Suppressor macrophage treated with lipopolysaccharide for 1 hour (primary cell): Measurements from ENCODE around the gene HSD11B1L.
A peak's percentile ranks its signal among the peaks of the same experiment; 100 is the strongest.
"Not testable (repeated sequence)": the region's sequence is repeated elsewhere in the genome, so short reads cannot be mapped to it uniquely, and the experiment has no call there.

Experiments
- DNase-seq, 3 donors: peaks; one replicate each; pipeline ENCODE4 v3.0.0-alpha.2; 2020 to 2022

Gene HSD11B1L

DNA sequence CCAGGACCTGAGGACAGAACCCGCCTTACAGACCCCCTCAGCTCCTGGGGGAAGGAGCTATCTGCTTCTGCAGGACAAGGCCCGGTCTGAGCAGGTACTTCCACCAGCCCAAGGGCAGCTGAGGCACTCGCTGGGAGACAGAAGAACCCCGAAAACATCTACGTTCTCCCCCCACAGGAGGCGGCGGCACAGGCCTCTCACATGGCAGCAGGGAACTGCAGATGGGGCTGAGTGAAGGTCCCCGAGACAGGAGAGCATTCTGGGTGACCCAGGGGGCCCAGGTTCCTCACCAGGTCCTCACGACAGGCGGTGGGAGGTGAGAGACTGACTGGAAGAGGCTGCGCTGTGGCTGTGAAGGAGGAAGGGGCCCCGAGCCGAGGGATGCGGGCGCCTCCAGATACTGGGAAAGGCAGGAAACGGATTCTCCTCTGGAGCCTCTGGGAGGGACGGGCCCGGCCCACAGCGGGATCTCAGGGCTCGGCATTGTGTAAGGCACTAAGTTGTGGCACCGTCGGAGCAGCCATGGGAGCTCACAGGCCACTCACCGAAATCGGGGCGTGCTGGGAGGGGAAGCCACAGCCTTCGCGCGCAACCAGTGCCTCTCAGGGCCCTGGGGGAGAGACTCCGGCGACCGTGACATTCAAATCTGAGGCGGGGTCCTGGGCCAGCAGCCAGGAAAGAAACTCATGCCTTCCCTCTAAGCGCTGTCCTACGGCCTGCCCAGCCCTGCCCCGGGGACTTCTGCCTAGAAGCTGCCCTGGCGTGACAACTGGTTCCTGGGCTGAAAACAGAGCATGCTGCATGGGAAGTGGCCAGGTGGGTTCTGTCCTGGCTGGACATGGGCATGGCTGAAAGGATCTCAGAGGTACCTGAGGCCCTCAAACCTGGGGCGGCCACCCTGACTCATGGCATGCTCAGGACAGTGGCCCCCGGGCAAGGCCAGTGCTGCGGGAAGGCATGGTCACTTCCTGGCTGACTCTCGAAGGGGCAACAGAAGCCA, 23.3 kb downstream of the HSD11B1L start:
- DNase-seq, result no peak

DNA sequence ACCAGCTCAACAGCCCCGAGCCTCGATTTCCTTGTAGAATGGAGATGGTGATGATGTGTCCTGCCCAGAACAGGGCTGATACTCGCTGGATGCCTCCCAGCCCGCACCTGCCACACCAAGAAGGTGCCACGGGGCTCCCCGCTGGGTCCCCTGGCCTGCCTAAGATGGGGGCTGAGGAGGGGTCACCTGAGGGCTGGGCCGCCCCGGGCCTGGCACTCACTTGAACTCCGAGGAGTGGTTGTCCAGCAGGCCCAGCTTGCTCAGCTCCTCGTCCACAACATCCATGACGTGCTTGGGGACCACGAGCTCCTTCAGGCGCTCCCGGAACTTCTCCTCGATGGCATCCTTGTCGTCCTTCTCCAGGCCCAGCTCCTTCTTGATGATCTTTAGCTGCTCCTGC, 24.7 kb downstream of the HSD11B1L start:
- no peak for DNase-seq

DNA sequence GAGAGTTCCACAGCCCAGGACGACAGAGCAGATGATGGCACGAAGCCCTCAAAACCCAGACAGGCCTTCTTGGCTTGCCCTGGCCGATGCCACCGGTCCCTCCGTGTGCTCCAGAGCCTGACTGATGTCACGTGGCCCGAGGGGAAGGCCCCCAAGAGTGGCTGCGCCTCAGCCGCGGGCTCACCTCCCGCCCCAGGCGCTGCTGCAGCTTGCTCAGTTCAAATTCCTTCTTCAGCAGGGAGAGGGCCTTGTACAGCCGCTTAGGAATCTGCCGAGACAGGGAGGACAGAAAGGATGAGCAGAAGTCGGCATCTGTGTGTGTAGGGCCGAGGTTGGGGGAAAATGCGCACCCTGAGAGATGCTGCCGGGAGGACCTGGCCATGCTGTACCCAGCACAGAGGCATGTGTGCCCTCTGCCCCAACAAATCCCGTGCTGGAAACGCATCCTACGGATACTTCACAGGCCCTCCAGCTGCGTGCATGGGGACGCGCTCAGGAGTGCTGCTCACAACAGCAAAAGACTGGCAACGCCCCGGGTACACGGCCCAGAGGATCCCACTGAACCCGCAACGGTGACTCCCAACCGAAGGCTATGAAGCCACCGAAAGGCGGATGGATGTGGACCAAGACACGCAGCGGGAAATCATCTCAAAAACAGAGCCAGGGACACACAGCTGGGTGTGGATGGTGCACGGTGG, 26.2 kb downstream of the HSD11B1L start:
- no peak for DNase-seq

DNA sequence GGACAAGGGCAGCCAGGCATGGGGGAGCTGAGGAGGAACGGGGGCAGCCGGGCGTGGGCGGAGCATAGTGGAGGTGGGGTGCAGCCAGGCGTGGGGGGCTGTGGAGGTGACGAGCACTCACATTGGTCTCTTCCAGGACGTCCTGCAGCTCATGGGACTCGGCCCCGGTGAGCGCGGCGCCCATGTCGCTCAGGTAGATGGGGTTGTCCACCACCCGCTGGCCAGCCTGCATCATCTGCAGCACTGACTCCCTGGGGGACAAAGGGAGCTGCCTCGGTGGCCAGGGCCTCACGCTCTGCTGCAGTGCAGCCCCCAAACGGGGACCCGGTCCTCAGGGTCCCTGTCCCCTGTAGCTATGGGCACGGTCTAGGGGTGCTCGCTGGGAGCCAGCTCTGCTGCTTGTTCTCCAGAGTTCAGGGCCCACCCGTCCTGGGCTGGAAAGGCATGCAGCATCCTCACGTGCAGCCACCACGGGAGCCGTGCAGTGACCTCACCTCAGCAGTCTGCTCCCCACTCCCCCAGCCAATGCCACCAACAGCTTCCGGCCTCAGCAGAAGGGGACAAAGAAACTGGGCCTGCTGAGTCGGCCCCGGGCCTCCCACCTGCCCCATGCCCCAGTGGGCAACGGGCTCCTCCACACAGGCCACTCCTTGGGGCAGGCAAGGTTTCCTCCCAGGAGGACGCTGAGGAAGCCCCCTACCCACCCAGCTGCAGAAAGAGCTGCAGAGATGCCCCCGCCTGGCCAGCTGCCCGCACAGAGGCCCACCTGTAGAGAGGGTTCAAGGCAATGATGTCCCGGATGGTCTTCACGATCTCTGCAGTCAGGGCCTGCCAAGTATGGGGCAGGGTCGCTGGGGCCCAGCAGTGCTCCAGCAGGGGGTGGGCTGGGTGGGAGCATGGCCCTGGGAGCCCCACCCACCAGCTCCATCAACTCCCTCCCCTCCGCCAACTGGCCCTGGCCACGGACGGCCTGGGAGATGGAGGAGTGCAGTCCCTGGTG, 27.0 kb downstream of the HSD11B1L start:
- no peak for DNase-seq

DNA sequence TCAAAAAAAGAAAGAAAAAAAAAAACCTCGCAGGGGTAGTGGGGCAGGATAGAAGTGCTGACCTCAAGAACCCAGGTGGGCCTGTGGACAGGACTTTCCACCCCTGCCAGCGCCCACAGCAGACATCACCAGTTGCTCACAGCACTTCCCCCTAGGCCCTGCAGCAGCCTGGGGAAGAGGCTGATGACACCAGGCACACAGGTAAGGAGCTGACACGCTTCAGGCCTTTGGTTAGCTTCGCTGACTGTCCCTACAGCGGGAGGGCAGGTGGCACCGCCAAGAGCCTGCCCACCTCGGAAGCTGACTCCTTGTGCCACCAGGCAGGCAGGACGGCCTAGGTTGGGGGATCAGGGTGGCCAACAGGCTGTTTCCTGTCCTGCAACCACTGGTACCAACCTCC, 30.2 kb downstream of the HSD11B1L start:
- no peak for DNase-seq

DNA sequence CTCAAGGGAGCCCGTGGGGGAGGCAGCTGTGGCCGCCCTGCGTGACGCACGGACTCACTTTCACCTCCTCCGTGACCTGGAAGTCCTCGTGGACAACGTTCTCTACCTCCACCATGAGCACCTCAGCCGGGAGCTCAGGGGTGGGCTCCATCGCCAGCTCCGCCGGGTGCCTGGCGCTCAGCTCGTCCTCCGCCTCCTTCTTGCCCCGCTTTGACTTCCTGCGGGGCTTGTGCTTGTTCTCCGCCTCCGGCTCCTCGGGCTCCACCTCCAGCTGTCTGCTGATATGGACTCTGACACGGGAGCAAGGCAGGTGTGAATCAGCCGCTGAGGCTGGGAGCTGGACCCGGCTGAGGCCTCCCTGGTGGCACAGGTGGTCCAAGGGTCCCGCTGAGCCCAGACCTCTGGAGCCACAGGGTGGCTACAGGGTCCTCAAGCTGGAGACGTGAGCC, 30.9 kb downstream of the HSD11B1L start:
- DNase-seq, result no peak

DNA sequence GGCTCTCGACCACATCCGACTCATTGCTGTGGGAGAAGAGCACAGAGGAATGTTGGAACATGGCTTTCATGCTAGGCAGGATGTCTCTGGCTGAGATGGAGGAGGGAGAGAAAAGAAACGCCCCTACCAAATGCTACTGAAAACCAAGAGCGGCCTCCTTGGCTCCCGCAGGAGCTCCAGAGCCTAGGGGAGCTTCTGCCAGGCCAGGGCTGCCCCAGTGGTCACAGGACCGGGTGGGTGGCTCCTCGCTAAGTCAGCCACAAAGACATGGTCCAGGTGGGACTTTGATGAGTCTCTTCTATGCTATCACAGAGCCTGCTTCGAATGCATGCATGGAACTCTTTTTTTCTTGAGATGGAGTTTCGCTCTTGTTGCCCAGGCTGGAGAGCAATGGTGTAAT, 32.4 kb downstream of the HSD11B1L start:
- no peak for DNase-seq

DNA sequence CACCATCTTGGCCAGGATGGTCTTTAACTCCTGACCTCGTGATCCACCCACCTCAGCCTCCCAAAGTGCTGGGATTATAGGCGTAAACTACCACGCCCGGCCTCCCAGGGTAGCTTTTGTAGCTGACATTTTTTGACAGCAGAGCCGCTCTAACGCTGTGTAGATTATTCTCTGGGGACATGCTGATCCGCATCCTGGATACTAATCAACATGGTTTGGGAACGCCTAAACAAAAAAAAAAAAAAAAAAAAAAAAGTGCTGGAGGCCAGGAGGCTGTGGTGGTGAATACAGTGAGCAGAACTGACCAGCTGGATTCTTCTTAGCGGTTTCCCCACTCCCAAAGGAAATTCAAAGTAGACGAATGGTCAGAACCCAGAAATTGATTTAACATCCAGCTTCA, 34.0 kb downstream of the HSD11B1L start:
- DNase-seq, result no peak

DNA sequence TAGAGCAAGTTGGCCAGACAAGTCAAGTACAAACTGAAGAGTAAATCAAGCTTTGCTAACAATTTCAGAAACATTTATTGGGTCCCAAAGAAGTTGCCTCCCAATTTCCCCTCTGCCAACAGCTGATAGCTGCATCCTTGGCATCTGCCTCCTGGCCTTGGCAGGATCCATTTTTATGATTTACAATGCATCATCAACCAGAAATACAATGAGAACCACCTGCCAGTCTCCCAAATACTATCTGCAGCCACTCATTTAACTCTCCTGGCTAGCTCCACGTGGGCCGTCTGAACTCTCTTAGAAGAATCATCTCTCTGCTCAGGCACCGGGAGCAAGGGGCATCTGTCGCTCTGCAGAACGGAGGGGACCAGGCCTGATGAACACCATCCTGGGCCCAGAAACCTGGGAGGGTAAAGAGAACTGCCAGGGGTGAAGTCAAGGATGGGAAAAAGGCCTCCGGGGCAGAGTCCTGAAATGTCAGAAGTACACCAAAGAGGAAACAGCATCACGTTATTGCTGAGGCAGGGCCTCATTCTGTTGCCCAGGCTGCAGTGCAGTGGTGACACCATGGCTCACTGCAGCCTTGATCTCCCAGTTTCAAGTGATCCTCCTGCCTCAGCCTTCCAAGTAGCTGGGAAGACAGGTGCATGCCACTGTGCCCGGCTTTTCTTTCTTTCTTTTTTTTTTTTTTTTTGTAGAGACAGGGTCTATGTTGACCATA, 36.5 kb downstream of the HSD11B1L start:
- DNase-seq, result peak in 1 of 3 donors; percentile 8

DNA sequence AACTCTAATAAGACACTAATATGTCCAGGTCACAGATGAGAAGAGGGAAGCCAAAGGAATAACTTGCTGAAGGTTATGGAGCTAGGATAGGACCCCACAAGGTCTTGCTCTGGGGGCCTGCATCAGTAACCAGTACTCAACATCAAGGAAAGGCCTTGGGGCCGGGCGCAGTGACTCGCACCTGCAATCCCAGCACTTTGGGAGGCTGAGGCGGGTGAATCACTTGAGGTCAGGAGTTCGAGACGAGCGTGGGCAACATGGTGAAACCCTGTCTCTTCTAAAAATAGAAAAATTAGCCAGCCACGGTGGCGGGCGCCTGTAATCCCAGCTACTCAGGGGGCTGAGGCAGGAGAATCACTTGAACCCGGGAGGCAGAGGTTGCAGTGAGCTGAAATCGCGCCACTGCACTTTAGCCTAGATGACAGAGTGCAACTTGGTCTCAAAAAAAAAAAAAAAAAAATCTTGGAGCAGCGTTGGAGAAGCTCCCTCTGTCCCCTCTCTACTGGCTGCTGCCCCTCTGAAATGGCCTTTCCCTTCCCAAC, 37.3 kb downstream of the HSD11B1L start:
- DNase-seq, result peak; percentile 66 to 71 (median 69)

DNA sequence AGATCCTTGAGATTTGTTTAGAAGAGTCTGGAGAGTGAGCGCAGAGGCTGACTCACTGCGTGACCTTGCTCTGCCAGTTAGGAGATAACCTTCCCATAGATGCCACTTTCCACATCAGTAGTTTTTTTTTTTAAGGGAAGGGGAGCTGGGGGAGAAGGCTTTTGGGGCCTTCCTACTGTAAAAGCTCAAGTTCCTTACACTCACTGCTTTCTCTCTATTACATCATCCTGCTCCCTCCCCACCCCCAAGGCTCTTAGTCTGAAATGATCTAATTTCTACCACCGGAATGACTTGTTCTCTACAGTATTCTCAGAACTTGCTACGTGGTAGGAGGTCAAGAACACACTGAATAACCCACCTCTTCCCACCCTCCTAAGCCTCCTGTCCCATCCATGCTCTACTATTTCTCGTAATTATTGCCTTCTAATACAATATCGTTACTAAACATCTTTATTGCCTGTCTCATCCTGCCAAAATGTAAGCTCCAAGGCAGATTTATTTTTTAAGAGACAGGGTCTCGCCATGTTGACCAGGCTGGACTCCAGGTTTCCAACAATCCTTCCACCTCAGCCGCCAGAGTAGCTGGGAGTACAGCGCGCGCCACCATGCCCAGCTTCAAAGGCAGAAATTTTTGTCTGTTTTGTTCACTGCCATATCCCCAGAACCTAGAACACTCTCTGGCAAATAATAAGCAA, 37.9 kb downstream of the HSD11B1L start:
- DNase-seq, result peak; percentile 80 to 86 (median 83)

DNA sequence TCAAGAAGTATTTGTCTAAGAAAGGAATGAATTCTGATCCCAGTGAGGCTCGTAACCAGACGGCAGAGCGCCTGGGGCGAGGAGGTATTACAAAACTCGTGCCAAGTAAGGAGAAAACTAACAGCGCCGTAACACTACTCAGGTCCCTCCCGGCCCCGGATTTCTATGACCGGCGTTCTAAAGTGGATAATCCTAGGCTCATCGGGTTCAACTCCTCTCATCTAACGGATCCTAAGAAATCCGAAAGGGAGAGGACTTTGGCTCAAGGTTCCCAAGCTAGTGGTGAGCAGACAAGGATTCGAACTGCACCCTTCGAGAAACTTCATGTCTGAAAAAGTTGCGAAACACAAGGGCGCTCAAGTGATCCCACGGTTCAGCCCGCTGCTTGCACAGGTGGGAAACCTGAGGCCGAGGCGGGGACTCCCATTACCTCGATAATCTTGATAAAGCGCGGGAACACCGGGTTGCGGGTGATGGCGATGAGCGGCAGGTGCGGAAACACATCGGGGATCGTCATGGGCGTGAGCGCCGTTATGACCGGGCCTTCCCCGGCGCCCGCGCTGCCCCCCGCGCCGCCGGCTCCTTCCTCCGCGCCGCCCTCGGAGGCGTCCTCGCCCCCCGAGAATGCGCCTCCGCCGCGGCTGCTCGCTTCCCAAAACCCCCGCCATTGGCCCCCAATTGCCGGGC, 38.6 kb downstream of the HSD11B1L start:
- DNase-seq, result peak; percentile 22 to 25 (median 24)

DNA sequence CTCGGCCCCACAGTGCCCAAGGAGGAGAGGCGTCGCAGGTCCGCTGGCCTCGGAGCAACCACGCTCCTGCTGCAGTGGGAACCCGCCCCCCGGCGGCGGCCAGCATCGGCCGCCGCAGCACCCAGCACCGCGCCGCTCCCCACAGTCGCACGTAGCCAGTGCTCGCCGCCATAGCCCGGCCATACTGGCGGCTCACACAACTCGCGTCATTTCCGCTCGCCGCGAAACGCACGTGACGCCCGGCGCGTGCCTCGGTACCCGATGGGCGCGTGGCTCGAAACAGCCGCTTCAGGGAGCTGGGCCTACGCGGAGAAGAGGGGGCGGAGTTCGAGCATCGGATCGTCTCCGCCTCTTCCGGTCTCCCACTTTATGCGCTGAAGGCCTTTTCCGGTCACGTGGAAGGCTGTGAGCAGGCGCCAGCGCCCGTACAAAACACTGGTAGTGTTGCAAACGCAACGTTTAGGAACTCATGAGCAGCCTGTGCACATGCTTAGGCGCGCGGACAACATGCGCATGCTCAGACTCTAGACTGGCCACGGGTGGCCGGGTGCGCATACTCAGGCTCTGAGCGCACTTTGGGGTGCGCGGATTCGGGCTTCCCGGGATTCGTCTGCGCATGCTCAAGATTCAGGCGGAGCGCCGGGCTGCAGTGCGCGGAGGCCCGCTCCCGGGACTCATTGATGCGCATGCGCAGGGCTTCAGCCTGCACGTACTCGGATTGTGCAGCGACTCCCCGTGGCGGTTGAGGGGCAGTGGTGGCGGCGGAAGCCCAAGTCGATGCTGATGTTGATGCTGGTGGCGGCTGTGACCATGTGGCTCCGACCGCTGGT, 39.3 kb downstream of the HSD11B1L start, which contains the start of the genes CATSPERD and LONP1:
TSS of gene CATSPERD (plus strand) at position 677 of the 830 bp plus-strand sequence. CDS start at position 778, 101 bp downstream.
TSS of gene LONP1 (minus strand) at position 186 of the 830 bp plus-strand sequence. CDS start at position 172, 14 bp downstream.
- peak; percentile 99 to 100 (median 99) for DNase-seq

DNA sequence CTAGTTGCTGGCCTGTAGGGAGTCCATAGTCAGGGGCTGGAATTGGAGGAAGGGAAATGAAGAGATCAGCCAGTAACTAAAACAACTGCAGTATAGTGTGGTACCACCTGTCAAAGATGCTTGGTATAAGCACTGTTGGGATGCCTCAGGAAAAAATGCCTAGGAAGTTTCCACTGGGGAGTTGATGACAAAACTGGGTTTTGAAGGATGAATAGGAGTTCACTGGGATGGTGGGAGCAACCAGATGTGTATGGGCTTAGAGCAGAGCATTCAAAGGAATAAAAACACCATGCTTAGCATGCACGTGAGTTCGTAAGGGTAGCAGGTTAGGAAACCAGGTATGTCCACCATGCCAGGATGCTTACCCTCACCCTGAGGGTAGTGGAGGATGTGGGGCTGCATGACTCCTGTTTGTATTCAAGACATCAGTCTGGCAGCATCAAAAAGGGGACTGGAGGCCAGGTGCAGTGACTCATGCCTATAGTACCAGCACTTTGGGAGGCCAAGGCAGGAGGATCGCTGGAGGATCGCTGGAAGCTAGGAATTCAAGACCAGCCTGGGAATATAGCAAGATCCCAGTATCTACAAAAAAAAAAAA, 46.7 kb downstream of the HSD11B1L start:
- no peak for DNase-seq

DNA sequence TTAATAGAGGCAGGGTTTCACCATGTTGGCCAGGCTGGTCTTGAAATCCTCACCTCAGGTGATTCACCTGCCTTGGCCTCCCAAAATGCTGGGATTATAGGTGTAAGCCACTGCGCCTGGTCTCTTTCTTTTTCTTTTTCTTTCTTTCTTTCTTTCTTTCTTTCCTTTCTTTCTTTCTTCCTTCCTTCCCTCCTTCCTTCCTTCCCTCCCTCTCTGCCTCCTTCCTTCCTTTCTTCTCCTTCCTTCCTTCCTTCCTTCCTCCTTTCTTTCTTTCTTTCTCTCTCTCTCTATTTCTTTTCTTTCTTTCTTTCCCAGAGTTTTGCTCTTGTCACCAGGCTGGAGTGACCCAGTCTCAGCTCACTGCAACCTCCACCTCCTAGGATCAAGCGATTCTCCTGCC, 52.3 kb downstream of the HSD11B1L start:
- DNase-seq, result not testable (repeated sequence)
